ENCODE data around the gene PACSIN2. TPM values are rescaled to one million over a fixed set of nuclear protein-coding genes. Genes with fewer than 3 reads are reported as not detected.

PACSIN2 gene
- total RNA-seq, 2 experiments from 2014 or later: 28.8 to 30.6 TPM

- ChIA-PET POLR2A (interaction anchor here (0.7 kb wide), 1 partner anchor 103 kb away, joined by 5 read pairs; no protein-coding TSS in a partner anchor), CTCF (no interaction called here)
Measured at GRCh38 chr22:42897960-42898359, 117.0 kb downstream of the PACSIN2 start.

DNA sequence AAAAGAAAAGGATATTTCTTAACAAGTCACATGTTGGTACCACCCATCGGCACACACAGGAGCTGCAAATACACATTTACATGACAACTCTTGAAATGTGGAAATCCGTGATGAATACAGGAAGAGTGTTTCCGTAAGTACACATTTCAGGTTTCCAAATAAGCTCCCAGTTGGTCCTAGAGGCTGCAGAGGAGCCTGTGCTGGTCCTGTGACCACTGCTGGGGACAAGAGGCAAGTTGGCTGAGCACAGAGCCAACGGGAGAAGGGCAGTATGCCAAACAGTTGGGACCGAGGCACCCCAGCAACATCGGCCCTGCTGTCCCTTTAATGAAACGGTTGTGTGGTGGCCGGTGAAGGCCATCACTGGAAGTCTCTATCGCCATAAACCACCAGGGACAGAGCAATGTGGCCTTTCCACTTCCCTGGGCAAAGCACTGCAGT is 119.4 kb downstream of the PACSIN2 start:
- POLR2A ChIA-PET: interaction anchor here (0.6 to 0.8 kb wide), 2 partner anchors 245 to 280 kb away, joined by 4 to 5 read pairs; no protein-coding TSS in a partner anchor
- CTCF ChIA-PET: interaction anchor here (1.0 to 1.4 kb wide), 4 partner anchors 28 to 138 kb away, joined by 3 to 4 read pairs (median 4); no protein-coding TSS in a partner anchor

DNA sequence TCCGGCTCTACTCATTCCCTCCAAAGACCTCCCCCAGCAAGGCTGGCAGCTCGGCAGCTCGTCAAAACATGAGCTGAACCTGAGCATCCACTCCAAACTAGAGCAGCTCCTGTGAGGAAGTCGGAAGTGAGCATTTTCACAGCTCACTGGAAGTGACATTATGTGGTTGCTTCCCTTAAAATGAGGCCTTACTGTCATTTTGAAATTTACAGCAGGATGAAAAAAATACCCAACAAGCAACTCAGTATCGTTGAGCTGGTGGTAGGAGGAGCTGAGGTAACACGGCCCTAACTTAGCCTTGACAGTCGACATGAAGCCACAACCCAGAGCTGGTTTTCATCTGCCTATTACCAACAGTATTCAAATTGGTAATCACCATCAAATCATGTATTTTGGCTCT is 119.9 kb downstream of the PACSIN2 start:
- POLR2A ChIA-PET: interaction anchor here (0.8 kb wide), 1 partner anchor 279 kb away, joined by 4 read pairs; no protein-coding TSS in a partner anchor
- CTCF ChIA-PET: interaction anchor here (0.8 to 2.2 kb wide), 5 partner anchors 27 to 139 kb away, joined by 3 to 8 read pairs (median 3); no protein-coding TSS in a partner anchor

- ChIA-PET CTCF (interaction anchor here (2.2 kb wide), 1 partner anchor 26 kb away, joined by 8 read pairs; no protein-coding TSS in a partner anchor), POLR2A (interaction anchor here (0.6 kb wide), 1 partner anchor 237 kb away, joined by 4 read pairs; no protein-coding TSS in a partner anchor)
Measured at GRCh38 chr22:42893371-42894150, 121.4 kb downstream of the PACSIN2 start.

DNA sequence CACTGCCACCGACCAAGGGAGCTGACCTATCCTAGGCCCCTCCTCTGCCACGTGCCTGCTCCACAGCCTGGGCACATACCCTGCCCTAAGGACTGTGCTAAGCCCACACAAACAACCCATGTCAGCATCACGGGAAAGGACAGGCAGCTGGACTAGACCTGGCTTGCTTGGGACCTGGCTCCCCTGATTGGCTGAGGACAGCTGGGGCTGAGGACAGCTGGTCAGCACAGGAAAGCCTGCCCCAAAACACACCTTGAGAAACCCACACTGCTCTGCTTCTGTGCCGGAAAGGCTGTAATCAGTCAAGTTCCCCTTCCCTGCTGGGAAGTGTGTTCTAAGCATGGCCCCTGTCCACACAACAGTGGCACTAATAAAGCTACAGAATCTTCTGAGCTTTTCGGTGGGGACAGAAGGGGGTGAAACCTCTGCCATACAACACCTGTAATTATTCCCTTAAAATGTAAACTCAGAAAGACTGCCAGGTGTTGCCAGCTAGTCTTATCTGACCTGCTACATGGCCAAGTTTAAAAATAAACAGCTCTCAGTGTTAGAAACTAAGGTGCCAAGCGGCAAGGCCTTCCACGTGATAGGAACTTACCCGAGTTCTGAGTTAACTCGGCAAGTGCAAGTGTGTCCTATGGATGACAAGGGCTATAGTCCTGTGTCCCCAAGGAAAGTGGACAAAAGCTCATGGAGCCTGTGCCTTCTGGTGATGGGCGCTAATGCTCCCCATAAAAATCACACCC is 122.2 kb downstream of the PACSIN2 start:
- POLR2A ChIA-PET: interaction anchor here (0.6 kb wide), 1 partner anchor 236 kb away, joined by 4 read pairs; no protein-coding TSS in a partner anchor
- CTCF ChIA-PET: interaction anchor here (2.2 kb wide), 1 partner anchor 25 kb away, joined by 8 read pairs; no protein-coding TSS in a partner anchor

DNA sequence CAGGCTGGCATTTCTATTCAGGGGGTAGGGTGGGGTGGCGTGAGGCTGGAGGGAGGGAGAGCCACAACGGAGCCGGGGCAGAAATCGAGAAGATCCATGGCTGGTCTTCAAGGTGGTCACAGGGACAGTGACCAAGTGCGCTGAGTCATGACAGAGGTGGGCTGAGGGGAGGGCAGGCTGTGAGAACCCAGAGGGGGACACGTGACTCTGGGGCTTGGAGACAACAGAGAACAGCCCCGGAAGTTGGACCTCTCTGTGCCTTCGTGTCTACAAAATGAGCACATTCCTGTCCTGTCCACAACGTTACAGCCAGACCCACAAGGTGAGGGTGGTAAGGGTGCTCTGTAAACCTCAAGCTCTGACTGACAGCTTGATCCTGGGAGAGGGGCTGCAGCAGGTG is 122.8 kb downstream of the PACSIN2 start:
- ChIA-PET CTCF (no interaction called here), POLR2A (no interaction called here)

GRCh38 chr22:42891696-42892095 is 123.3 kb downstream of the PACSIN2 start:
- ChIA-PET CTCF (no interaction called here), POLR2A (no interaction called here)

GRCh38 chr22:42891008-42891407 is 123.9 kb downstream of the PACSIN2 start:
- ChIA-PET CTCF (no interaction called here), POLR2A (no interaction called here)

GRCh38 chr22:42889304-42889703 is 125.6 kb downstream of the PACSIN2 start:
- ChIA-PET CTCF (interaction anchor here (0.5 kb wide), 1 partner anchor 21 kb away, joined by 3 read pairs; no protein-coding TSS in a partner anchor), POLR2A (no interaction called here)

DNA sequence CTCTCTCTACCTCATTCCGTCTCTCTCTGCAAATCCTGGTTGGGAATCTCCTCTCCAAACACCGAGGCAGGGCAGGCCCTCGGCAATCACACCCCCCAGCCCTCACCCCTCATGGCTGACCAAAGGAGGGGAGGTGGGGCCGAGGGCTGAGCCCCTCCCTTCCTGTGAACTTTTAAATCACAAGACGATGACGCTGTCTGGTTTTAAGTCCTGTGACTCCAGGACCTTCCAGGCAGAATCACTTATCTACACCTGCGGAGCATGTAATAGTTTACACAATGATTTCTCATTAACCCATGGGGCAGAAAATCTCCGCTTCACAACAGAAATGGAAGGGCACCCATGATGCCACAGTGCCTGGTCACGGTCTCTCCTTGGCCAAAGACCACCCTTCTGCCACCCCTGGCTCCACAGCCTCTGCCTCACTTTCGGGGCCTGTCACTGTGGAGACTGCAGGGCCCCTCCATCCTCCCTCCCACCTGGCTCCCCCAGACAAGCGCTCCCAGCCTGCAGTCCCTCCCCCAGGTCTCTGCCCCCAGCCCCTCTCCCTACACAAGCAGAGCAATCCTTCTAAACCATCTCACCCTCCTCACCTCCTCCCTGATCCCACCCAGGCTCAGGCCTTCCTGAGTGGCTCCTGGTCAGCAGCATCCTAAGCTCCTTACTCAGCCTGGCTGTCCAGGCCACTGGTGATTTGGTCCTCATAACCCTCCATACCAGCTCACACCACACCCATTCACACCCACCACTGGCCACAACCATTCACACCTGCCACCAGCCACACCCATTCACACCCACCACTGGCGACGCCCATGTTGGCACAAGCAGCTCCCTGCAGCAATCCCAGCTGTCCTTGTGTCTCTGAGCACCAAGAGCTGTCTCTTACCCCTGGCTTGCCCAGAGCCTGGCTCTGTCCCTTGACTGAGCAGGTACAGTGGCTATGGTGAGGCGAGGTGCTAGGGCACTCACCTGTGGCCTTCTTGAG is 127.1 kb downstream of the PACSIN2 start:
- POLR2A ChIA-PET: no interaction called here
- CTCF ChIA-PET: no interaction called here

- ChIA-PET POLR2A (no interaction called here), CTCF (no interaction called here)
Measured at GRCh38 chr22:42887120-42887519, 127.8 kb downstream of the PACSIN2 start.

GRCh38 chr22:42885446-42885845 is 129.5 kb downstream of the PACSIN2 start:
- POLR2A ChIA-PET: no interaction called here
- CTCF ChIA-PET: interaction anchor here (0.6 kb wide), 1 partner anchor 124 kb away, joined by 3 read pairs; no protein-coding TSS in a partner anchor

DNA sequence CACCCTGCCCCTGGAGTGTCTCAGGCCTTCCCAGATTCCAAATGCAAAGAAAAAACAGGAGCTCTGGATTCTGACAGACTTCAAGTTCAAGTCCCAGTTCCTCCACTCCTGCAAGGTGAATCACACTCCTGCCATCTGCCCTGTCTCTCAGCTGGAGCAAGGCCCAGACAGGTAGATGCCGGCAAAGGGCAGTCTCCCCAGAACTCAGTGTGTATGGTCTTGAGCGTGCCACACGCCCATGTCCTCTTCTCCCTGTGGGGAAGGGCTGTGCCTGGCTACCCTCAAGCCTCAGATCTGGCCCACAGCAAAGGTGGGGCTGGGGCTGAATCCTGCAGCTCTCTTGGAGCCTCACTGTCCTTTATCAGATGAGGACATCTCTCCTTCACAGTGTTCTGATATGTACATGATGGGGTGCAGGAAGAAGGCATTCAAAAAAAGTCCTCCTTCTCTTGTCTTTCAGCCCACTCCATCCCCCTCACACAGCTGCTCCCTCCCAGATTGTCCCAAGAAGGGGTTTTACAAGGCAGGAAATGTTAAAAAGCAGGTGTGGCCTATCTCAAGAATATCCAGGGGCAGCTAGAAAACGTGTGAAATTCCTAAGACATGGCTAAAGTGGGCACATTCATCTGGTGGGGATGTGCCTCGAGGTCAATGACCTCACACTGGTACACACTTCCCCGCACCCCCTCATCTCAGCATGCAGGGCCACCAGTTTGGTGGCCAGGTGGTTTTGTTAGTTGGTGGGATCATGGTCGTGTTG is 130.2 kb downstream of the PACSIN2 start:
- POLR2A ChIA-PET: no interaction called here
- CTCF ChIA-PET: no interaction called here

- ChIA-PET CTCF (no interaction called here), POLR2A (no interaction called here)
Measured at GRCh38 chr22:42883970-42884369, 131.0 kb downstream of the PACSIN2 start.

GRCh38 chr22:42883121-42883520 is 131.8 kb downstream of the PACSIN2 start:
- CTCF ChIA-PET: no interaction called here
- POLR2A ChIA-PET: no interaction called here

- ChIA-PET CTCF (no interaction called here), POLR2A (no interaction called here)
Measured at GRCh38 chr22:42881982-42882656, 132.8 kb downstream of the PACSIN2 start.

DNA sequence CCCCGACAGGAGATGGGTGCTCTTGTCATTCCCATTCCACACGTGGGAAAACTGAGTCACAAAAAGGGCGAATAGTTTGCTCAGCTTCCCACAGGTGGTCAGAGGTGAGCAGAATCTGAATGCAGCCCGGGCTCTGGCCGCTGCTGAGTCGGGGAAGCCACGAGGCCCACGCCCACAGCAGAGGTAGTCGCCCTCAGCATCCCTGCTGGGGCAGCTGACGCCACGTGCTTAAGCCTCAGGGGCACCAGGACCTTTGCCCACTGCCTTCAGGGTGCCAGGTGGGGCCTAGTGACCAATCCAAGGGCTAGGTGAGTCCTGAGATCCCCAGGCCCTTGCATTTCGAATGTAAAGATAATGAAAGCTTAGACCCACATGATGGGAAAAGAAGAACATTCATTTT is 133.7 kb downstream of the PACSIN2 start:
- ChIA-PET CTCF (no interaction called here), POLR2A (no interaction called here)

- CTCF ChIA-PET: no interaction called here
- POLR2A ChIA-PET: no interaction called here
Measured at GRCh38 chr22:42880815-42881214, 134.1 kb downstream of the PACSIN2 start.

Measured in activated CD8-positive, alpha-beta memory T cell treated with anti-CD3 and anti-CD28 coated beads for 36 hours (primary cell).